Heart left ventricle (tissue), 16 donors: ENCODE data around the gene STAC2. TPM values are rescaled to one million over a fixed set of nuclear protein-coding genes. Genes with fewer than 3 reads are reported as not detected.
A peak's percentile ranks its signal among the peaks of the same experiment; 100 is the strongest.
"Not testable (repeated sequence)": the region's sequence is repeated elsewhere in the genome, so short reads cannot be mapped to it uniquely, and the experiment has no call there.

Experiments used
- ATAC-seq, 4 donors: fragments of 200-7000 bp; cut with Tn5 transposase; one replicate each; pipeline ENCODE4 v1.9.1; 2020 to 2022; ENCODE audit warnings: moderate library complexity in 4 of 4, mild to moderate bottlenecking in 3 of 4, moderate number of reproducible peaks in 1 of 4
- DNase-seq, 5 donors: peaks; one replicate each; pipeline ENCODE4 v3.0.0-alpha.2; 2020
- H3K27ac ChIP-seq, 12 donors: fragments of 200-600 bp; sonication (generic) in 4 of 12; one replicate each; pipeline versions ENCODE4 v1.5.0 to v1.8.0; 2016 to 2022; ENCODE audit warnings: mild to moderate bottlenecking in 2 of 12
- H3K27me3 ChIP-seq, 9 donors: fragments of 200-600 bp; sonication (generic) in 2 of 9; one replicate each; pipeline versions ENCODE4 v1.5.1 to v1.8.0; 2016 to 2022; ENCODE audit warnings: mild to moderate bottlenecking in 3 of 9
- H3K36me3 ChIP-seq, 9 donors: fragments of 200-600 bp; sonication (generic) in 2 of 9; one replicate each; pipeline versions ENCODE4 v1.5.0 to v1.8.0; 2018 to 2022; ENCODE audit warnings: mild to moderate bottlenecking in 2 of 9
- H3K4me1 ChIP-seq, 12 donors: fragments of 200-600 bp; sonication (generic) in 4 of 12; one replicate each; pipeline versions ENCODE4 v1.5.0 to v1.8.0; 2016 to 2022; ENCODE audit warnings: mild to moderate bottlenecking in 3 of 12
- H3K4me3 ChIP-seq, 12 donors: fragments of 200-600 bp; sonication (generic) in 4 of 12; one replicate each; pipeline versions ENCODE4 v1.5.0 to v1.8.0; 2017 to 2022; ENCODE audit warnings: mild to moderate bottlenecking in 9 of 12, moderate library complexity in 4 of 12
- H3K9me3 ChIP-seq, 12 donors: fragments of 200-600 bp; sonication (generic) in 4 of 12; one replicate each; pipeline versions ENCODE4 v1.5.0 to v1.8.0; 2016 to 2022; ENCODE audit warnings: mild to moderate bottlenecking in 1 of 12
- CTCF ChIP-seq, 12 donors: fragments of 200-600 bp; sonication (generic) in 4 of 12; IDR thresholded peaks; one replicate each; pipeline versions ENCODE4 v1.5.0 to v1.8.0; 2018 to 2022; ENCODE audit warnings: antibody characterized with exemption in 12 of 12, mild to moderate bottlenecking in 5 of 12
- POLR2A ChIP-seq, 2 donors: fragments of 450-650 bp; IDR thresholded peaks; one replicate each; pipeline ENCODE4 v1.6.1; 2017; ENCODE audit warnings: antibody characterized with exemption in 2 of 2, mild to moderate bottlenecking in 2 of 2, moderate library complexity in 2 of 2
- WGBS, 4 donors: extraction: QIAGEN DNeasy Blood & Tissue Kit in 2 of 4; methylation state at CpG; one replicate each; pipeline versions ENCODE4 v1.1.5 to v1.1.7; 2013 to 2018; 5-methylcytosine and 5-hydroxymethylcytosine counted together
- intact Hi-C, 10 donors: fragments of 100-400 bp; cut with DNase I; formaldehyde crosslinking; loops; one replicate each; pipeline versions ENCODE4 v1.11.1 to v1.14.2; 2022
- polyA plus RNA-seq, 2 donors: library from polyadenylated mRNA; stranded (reverse); fragments of 200-250 nt; gene quantifications; one replicate each; pipeline ENCODE4 v1.2.3, GENCODE V29; 2013
- total RNA-seq, 9 donors: library from RNA; depleted of rRNA in 2 of 9; stranded (reverse); fragments of >200 nt in 2 of 9; fragmentation: NEBNext Ultra II Directional in 3 of 9; extraction: Animal tissue kit (Norgen Biotek cat#: 25700) in 3 of 9; gene quantifications; one replicate each; pipeline versions ENCODE4 v1.1.0 to v1.2.4, GENCODE V29; 2016 to 2023
- donor health status: ischemic (EF 13 %, LVEDD 7.1; RV severe dilation, severe dysfunction).
- donor health status: healthy with polysubstance abuse.
- donor health status: DM: no; HTN: yes; CAD: no.
- donor health status: DM: no; HTN: no; CAD: no.
- donor health status: ischemic (EF 25% LVEDD 6.9; RV normal size, moderate dysfunction).
- donor health status: ischemic (EF 25% LVEDD 5.7; RV mildly dilated, moderate dysfunction).
- donor health status: healthy.
- donor health status: DM: yes; HTN: yes; CAD: no.
- donor health status: ischemic (EF 35%, LVEDD 5.7; RV mildly dilated, moderate dysfunction).
- donor health status: nonischemic (EF 11% LVEDD 7.7; RV severe dilation, severe dysfunction).
- donor health status: DM: yes; HTN: yes; CAD: no.
- donor health status: PGD.
- donor health status: ischemic (EF 29% LVEDD 5.4; RV normal size, mild dysfunction).
- donor health status: nonischemic (EF 23%, LVEDD 6.1; RV moderate dilation, normal function).

STAC2 gene
- total and polyA plus RNA-seq, 11 donors = 0.16 to 5.3 (median 0.36) TPM

GRCh38 chr17:39261286-39261685, 35.5 kb upstream of the STAC2 start:
- H3K4me1 ChIP-seq = peaks cover 0 to 12% (median 8%) of the 10 kb centered on the region in 12 donors
- intact Hi-C loops = no loop called here
- peaks cover 0 to 98% (median 95%) of the 10 kb centered on the region in 9 donors for H3K36me3 ChIP-seq
- no peaks in the 10 kb centered on the region for H3K27me3 ChIP-seq
- ATAC-seq (no peak), DNase-seq (no peak)
- no peak overlapping the region for H3K4me3 ChIP-seq
- TF ChIP-seq POLR2A (IDR thresholded peaks at IDR 0.05) = no peak
- peak in 7 of 12 donors; percentile 8 to 31 (median 13) for TF ChIP-seq CTCF (IDR thresholded peaks at IDR 0.05)
- no peak overlapping the region for H3K27ac ChIP-seq
- no peaks in the 10 kb centered on the region for H3K9me3 ChIP-seq
- WGBS, 4 donors = 79 to 87% (median 82%) methylated on average over 7 of the region's 7 CpGs

- Histone ChIP-seq H3K27ac (no peak overlapping the region), H3K4me3 (no peak overlapping the region), H3K27me3 (no peaks in the 10 kb centered on the region), H3K9me3 (no peaks in the 10 kb centered on the region), H3K36me3 (peaks cover 0 to 69% (median 46%) of the 10 kb centered on the region in 9 donors), H3K4me1 (no peaks in the 10 kb centered on the region)
- 76 to 84% (median 83%) methylated on average over 7 of the region's 7 CpGs for WGBS, 4 donors
- intact Hi-C loops = no loop called here
- ATAC-seq (no peak), DNase-seq (no peak)
- TF ChIP-seq POLR2A (IDR thresholded peaks at IDR 0.05) = no peak
- no peak for TF ChIP-seq CTCF (IDR thresholded peaks at IDR 0.05)
Measured at GRCh38 chr17:39252788-39253460, 27.2 kb upstream of the STAC2 start.

GRCh38 chr17:39251997-39252396, 26.3 kb upstream of the STAC2 start:
- TF ChIP-seq POLR2A (IDR thresholded peaks at IDR 0.05) (no peak), CTCF (IDR thresholded peaks at IDR 0.05) (no peak)
- 68 to 84% (median 69%) methylated on average over 1 of the region's 1 CpG for WGBS, 4 donors
- no peaks in the 10 kb centered on the region for H3K27me3 ChIP-seq
- intact Hi-C loops = no loop called here
- no peaks in the 10 kb centered on the region for H3K9me3 ChIP-seq
- DNase-seq (no peak), ATAC-seq (no peak)
- H3K4me1 ChIP-seq = no peaks in the 10 kb centered on the region
- H3K27ac ChIP-seq = no peak overlapping the region
- H3K4me3 ChIP-seq = no peak overlapping the region
- H3K36me3 ChIP-seq = peaks cover 0 to 59% (median 37%) of the 10 kb centered on the region in 9 donors

- intact Hi-C loops, H3K27ac ChIP-seq, H3K9me3 ChIP-seq, ATAC-seq, H3K4me3 ChIP-seq, H3K27me3 ChIP-seq, DNase-seq, H3K4me1 ChIP-seq: not testable (repeated sequence)
- 96 to 98% (median 97%) methylated on average over 12 of the region's 12 CpGs for WGBS, 4 donors
- peaks cover 0 to 41% (median 21%) of the 10 kb centered on the region in 9 donors for H3K36me3 ChIP-seq
Measured at GRCh38 chr17:39250076-39250475, 24.3 kb upstream of the STAC2 start.
